ENCODE data around the gene RIMS1. TPM values are rescaled to one million over a fixed set of nuclear protein-coding genes. Genes with fewer than 3 reads are reported as not detected.

RIMS1 gene
- total RNA-seq, 1 donor from 2014 or later, result 0.17 TPM

- TF ChIP-seq CTCF (conservative IDR thresholded peaks at IDR 0.05; ENCODE audit: low read depth, low read length), result peak; percentile 100
- DNase-seq (ENCODE audit: low read depth), result peak; percentile 20
- no peak overlapping the region for H3K4me3 ChIP-seq (ENCODE audit: low read depth, low read length)
These were observed 525.7 kb downstream of the RIMS1 start for GRCh38 chr6:72411872-72412708.

- DNase-seq (ENCODE audit: low read depth), result no peak
- no peak for TF ChIP-seq CTCF (conservative IDR thresholded peaks at IDR 0.05; ENCODE audit: low read depth, low read length)
- no peak overlapping the region for H3K4me3 ChIP-seq (ENCODE audit: low read depth, low read length)
These were observed 526.3 kb downstream of the RIMS1 start for GRCh38 chr6:72412709-72413044.

GRCh38 chr6:72413884-72414283 lies 527.5 kb downstream of the RIMS1 start:
- no peak for DNase-seq (ENCODE audit: low read depth)
- no peak for TF ChIP-seq CTCF (conservative IDR thresholded peaks at IDR 0.05; ENCODE audit: low read depth, low read length)
- no peak overlapping the region for H3K4me3 ChIP-seq (ENCODE audit: low read depth, low read length)

- no peak for TF ChIP-seq CTCF (conservative IDR thresholded peaks at IDR 0.05; ENCODE audit: low read depth, low read length)
- no peak for DNase-seq (ENCODE audit: low read depth)
These were observed 528.3 kb downstream of the RIMS1 start for GRCh38 chr6:72414657-72415056.

GRCh38 chr6:72416744-72417465 lies 530.6 kb downstream of the RIMS1 start:
- no peak overlapping the region for H3K4me3 ChIP-seq (ENCODE audit: low read depth, low read length)
- no peak for DNase-seq (ENCODE audit: low read depth)
- no peak for TF ChIP-seq CTCF (conservative IDR thresholded peaks at IDR 0.05; ENCODE audit: low read depth, low read length)

More at GRCh38 chr6:72414657-72415056, 528.3 kb downstream of the RIMS1 start:
- no peak overlapping the region for H3K4me3 ChIP-seq (ENCODE audit: low read depth, low read length)

GRCh38 chr6:72417759-72418158 lies 531.4 kb downstream of the RIMS1 start:
- no peak for DNase-seq (ENCODE audit: low read depth)
- no peak for TF ChIP-seq CTCF (conservative IDR thresholded peaks at IDR 0.05; ENCODE audit: low read depth, low read length)
- H3K4me3 ChIP-seq (ENCODE audit: low read depth, low read length), result no peak overlapping the region

All from epithelial cell of proximal tubule (primary cell).